ENCODE data around the gene LPIN1.
"Not testable (repeated sequence)": the region's sequence is repeated elsewhere in the genome, so short reads cannot be mapped to it uniquely, and the experiment has no call there.

LPIN1 gene

DNA sequence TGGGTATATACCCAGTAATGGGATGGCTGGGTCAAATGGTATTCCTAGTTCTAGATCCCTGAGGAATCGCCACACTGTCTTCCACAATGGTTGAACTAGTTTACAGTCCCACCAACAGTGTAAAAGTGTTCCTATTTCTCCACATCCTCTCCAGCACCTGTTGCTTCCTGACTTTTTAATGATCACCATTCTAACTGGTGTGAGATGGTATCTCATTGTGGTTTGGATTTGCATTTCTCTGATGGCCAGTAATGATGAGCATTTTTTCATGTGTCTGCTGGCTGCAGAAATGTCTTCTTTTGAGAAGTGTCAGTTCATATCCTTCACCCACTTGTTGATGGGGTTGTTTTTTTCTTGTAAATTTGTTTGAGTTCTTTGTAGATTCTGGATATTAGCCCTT lies 98.4 kb downstream of the LPIN1 start:
- not testable (repeated sequence) for DNase-seq

DNA sequence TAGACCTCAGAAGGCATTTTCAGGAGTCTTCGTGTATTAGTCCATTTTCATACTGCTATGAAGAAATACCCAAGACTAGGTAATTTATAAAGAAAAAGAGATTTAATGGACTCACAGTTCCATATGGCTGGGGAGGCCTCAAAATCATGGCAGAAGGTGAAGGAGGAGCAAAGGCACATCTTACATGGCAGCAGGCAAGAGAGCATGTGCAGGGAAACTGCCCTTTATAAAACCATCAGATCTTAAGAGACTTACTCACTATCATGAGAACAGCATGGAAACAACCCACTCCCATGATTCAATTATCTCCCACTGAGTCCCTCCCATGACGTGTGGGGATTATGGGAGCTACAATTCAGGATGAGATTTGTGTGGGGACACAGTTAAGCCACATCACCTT lies 101.5 kb downstream of the LPIN1 start:
- not testable (repeated sequence) for DNase-seq

DNA sequence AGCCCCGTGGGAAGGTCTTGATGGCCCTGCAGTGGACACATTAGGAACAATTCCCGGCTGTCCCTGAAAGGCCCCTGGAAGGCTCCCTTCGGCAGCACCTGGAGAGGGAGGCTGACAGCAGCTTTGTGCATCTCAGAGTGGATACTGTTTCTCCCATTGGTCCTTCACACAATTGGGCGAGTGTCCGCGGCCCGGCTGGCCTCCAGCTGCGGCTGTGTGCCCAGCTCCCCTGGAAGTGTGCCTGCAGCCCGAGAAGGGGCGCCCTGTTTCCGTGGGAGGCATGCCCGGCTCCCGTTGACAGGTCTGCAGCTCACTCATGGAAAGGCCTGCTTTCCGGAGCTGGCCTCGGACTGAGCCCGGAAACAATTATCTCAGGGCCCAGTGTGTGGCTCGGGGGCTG lies 103.7 kb downstream of the LPIN1 start:
- peak; percentile 17 for DNase-seq

DNA sequence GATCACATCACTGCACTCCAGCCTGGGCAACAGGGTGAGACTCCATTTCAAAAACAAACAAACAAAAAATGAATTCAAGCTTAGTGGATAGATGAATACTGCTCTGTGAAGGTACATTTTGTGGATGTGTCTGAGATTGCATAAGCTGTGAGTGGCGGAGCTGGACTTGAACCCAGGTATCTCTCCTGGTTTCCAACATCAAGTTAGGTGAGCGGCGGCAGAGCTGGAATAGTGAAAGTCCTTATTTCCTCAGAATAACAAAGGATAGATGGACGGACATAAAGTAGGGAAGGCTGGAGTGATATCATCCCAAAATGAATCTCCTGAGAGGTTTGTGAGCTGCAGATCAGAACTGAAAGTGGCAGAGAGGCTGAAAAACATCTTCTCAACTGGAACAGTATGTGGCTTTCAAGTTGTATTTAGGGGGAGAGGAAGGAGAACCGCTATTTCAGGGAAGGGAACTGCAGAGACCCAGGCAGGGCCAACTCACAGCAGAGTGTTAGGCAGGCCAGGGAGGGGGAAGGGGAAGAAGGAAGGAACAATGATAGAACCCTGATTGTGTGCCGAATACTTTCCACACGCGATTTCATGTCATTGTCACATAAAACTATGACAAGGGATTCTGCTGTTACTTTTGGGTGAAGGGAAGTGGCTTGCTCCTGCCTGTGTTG lies 106.2 kb downstream of the LPIN1 start:
- no peak for DNase-seq

DNA sequence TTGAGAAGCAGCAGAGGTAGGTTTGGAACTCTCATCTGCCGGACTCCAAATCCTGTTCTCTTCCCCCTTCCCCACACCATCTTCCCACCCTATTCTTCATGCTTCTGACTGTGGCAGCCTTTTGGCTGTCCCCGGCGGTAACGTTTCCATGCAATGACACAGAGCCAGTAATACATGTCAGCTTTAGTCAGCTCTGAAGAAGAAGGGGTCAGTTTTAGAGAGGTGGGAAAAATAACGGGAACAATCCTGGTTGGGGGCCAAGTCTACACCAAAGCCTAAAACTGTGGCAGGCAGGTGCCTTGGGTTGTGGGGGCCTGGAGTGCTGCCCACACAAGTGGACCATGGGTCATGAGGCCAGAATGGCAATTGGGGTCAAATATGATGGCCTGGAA lies 106.8 kb downstream of the LPIN1 start:
- no peak for DNase-seq

DNA sequence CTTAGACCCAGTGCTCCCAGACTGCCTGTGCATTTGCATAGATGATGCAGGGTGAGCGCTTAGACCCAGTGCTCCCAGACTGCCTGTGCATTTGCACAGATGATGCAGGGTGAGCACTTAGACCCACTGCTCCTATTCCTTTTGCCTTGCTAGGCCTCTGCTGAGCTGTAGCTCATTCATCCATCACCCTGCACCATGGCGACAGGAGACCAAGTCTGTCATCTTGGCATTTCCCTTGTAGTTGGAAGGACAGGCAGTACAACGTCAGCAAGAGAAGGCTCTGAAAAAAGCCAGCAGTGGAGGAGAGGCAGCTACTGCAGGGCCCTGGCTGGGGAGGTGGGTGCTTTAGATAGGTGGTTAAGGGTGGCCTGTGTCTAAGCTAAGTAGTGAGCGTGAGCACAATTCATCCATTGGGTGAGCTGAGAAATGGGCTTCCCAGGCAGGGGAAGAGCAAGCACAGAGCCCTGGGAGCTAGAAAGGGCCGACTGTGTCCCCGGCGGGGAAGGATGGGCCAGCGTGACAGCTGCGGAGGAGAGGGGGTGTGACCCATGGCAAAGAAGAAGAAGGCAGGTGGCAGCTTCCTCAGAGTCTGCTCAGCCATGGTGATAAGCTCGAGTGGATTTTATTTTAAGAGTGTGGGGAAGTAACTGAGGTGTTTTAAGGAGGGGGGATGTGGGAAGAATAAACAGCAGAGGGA lies 108.8 kb downstream of the LPIN1 start:
- DNase-seq: no peak

DNA sequence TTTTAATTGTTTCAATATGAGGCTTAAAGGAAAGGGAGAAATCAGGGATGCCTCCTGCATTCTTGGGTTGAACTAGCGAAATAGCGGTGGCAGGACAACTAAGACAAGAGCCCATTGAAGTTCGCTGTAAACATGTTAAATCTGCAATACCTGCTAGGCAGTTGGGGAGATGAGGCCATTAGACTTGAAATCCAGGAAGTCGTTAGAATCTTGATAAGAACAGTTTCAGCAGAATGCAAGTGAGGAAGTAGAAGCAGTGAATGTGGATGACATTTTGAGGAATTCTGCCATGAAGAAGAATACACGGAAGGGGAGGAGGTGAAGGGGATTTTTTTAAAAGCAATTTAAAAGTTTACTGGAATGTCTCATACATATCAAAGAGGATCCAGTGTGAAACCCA lies 109.7 kb downstream of the LPIN1 start:
- DNase-seq: no peak

DNA sequence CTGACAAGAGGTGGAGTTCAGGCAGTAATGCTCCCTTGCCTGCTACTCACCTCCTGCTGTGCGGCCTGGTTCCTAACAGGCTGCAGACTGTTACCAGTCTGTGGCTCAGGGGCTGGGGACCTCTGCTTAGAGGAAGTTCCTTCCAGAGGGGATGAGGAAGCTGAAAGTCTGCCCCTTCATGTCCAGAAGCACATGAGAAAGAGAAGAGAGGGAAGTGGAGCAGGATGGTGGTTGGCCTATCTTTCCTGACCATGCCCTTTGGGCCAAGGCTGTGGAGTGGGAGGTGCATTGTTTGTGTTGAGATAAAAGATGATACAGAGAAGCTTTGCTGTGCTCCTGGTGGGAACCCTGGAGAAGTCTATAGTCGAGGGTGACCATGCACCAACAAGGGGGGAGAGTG lies 112.5 kb downstream of the LPIN1 start:
- peak; percentile 47 for DNase-seq

DNA sequence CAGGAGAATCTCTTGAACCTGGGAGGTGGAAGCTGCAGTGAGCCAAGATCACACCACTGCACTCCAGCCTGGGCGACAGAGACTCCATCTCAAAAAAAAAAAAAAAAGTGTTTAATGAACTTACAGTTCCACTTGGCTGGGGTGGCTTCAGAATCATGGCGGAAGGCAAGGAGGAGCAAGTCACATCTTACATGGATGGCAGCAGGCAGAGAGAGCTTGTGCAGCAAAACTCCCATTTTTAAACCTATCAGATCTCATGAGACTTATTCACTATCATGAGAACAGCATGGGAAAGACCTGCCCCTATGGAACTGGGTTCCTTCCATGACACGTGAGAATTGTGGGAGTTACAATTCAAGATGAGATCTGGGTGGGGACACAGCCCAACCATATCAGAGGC lies 113.5 kb downstream of the LPIN1 start:
- not testable (repeated sequence) for DNase-seq

DNA sequence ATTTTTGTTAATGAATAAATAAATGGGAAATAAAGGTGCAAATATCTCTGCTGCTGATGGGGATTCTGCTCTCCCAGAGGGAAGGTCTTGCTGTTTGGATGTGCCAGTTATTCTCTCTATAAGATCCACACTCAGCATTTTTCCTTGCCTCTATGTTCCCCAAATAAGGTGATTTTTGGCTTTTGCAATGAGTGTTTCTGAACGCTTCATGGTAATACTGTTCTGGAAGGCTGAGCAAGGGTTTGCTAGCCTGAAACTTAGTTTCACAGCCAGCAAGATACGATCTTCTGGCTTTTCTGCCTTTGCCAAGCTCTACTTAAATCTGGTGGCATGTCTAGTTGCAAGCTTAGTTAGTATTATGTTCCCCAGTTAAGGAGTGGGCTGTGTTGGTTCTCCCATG lies 114.6 kb downstream of the LPIN1 start:
- peak; percentile 32 for DNase-seq

DNA sequence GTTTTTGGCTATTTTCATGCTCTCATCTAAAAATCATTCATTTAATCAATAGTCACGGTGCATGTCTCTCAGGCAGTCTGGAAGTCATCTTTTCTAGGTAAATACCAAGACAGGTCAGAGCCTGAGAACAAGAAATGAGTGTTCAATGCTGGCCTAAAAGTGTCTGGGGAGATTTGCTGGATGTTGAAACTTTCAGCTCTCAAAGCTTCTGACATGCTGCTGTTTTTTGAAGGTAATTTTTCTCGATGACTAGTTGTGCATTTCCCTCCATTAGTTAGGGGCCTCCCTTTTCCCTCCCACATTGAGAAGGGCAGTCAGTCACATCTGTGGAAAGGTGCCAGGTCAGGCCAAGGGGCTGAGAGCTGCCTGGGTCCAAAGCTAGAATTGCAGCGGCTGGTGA lies 115.6 kb downstream of the LPIN1 start:
- peak; percentile 41 for DNase-seq

DNA sequence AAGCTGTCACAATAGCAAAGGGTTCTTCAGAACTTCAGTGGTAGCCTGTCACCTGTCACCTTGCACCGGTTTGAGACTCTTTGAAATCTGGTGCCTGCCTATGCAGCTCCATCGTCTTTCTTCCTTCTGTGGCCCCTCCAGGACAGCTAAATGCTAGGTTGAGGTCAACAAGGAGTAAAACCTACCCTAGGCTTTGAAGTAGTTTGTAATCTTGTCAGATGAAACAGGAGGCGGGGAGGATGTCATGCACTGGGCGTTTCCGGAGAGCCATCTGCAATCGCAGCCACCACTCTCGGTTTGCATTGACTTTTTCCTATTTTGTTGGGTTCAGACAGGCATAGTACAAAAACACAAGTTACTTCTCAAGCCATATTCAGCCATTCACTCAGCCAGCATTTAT lies 116.7 kb downstream of the LPIN1 start:
- no peak for DNase-seq

DNA sequence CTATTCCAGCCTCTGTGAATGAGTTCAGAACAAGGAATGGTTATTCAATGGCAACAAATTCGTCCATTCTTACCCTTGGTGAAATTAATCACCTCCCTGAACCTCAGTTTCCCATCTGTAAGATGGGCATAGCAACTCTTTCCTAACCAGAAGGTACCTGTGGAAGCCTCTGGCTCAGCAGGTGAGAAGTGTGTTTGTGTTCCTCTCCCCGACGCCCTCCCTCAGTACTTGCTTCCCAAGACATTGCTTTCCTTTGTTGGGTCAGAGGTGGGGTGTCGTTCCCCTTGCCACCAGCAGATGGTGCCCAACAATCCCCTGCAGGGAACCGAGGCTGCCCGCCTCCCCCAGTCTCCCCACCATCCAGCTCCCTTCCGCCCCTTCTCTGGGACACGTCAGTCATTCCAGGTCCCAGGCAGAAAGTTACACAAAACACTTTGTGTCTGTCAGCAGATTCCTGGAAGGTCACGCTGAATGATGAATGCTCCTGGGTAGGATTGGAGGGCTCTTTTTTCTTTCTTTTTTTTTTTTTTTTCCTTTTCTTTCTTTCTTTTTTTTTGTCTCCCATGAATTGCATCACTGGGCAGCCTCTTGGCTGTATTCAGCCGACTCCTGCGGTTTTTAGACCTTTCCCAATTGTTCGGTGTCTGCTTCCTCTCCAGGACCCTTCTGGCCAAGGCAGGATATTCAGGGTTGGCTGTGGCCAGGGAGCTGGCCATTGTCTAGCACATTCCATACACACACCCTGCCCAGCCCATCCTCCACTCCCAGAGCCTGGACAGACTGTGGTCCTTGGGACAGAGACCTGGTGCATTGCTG lies 117.3 kb downstream of the LPIN1 start:
- peak; percentile 87 for DNase-seq

DNA sequence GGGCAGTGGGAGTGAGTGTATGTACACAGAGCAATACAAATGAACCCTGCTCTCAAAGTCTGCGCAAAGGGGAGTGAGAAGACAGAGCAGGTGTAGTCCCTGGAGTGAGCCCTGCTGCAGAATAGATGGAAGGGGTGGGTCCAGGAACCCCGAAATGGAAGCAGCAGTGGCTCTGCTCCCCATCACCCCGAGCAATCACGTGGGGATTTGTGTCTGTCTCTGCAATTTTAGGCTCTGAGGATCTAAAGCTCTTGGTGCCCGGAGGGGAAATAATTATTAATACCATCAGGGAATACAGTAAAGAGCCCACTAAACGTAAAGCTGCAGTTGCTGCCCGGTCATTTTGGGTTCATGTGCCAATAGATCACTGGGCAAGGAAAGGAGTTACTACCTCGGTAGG lies 118.3 kb downstream of the LPIN1 start:
- DNase-seq: no peak

DNA sequence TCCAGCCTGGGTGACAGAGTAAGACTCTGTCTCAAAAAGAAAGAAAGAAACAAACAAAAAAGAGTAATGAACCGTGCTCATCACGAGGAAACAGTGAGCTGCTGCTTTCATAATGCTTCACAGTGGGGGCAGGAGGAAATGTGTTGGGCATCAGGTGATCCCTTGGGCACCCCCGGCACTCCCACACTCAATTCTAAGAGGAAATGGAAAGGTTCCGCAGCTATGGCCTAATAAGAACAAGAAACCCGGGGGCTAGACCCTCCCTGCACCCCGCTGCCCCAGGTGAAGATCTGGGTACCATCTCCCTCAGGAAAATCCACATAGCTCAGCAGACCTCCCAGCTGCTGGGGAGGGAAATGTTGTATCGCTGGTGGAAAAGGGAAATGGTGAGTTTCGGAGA lies 118.9 kb downstream of the LPIN1 start:
- no peak for DNase-seq

DNA sequence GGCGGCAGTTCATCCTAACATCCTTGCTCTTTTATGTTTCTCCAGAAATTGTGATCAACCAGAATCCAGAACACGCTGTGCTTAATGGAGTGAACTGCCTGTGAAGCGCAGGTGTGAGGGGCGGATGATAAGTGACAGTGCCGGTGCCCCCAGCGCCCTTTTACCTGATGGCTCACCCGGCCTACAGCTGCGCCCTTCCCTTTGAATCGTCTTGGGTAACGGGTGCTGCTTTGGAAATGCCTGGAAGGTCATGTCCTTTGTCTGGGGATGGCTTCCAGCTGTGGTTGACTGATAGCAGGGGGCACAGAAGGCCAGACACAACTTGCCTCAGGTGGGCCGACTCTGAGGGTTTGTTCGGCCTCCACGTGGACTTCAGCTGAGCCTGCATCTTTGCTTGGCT lies 119.4 kb downstream of the LPIN1 start:
- no peak for DNase-seq

DNA sequence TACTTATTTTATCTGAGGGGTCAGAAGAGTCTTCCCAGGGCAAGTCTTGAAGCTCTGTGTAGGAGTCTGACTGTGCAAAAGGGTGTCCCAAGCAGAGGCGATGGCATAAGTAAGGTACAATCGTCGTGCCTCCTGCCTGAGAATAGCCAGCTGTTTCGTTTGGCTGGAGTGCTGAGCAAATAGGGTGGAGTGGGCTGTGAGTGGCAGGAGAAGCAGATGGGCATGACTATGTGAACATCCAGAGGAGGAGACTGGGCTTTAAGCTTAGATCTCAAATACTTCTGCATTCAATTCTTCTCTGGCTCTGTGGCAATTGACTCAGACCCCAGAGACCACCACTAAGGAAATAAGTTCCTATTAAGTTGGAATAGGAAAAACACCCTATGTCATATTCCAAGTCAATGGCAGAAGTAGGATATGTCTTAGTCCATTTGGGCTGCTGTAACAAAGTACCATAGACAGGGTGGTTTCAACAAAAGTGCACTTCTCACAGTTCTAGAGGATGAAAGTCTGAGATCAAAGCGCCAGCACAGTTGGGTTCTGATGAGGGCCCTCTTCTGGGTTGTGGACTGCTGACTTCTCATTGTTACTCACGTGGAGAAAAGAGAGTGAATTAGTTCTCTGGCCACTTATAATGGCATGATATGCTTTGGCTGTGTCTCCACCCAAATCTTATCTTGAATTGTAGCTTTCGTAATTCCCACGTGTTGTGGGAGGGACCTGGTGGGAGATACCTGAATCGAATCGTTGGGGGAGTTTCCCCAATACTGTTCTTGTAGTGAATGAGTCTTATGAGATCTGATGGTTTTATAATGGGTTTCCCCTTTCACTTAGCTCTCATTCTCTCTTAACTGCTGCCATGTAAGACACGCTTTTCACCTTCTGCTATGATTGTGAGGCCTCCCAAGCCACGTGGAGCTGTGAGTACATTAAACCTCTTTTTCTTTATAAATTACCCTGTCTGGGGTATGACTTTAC lies 120.2 kb downstream of the LPIN1 start:
- no peak for DNase-seq

DNA sequence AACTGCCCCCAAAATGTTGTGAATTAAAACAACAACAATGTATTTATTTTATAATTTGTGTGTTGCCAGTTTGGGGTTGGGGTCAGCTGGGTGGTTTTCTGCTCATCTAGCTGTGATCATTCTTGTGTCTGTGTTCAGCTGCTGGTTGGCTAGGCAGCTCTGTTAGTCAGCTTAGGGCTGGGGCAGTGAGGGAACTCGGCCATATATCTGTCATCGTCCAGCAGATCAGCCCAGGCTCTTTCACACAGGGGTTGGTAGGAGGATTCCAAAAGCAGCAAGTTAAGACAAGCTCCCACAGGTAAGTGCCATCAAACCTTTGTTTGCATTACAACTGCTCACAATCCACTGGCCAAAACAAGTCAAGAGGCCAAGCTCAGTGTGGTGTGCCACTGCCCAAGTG lies 121.5 kb downstream of the LPIN1 start:
- DNase-seq: peak; percentile 35

DNA sequence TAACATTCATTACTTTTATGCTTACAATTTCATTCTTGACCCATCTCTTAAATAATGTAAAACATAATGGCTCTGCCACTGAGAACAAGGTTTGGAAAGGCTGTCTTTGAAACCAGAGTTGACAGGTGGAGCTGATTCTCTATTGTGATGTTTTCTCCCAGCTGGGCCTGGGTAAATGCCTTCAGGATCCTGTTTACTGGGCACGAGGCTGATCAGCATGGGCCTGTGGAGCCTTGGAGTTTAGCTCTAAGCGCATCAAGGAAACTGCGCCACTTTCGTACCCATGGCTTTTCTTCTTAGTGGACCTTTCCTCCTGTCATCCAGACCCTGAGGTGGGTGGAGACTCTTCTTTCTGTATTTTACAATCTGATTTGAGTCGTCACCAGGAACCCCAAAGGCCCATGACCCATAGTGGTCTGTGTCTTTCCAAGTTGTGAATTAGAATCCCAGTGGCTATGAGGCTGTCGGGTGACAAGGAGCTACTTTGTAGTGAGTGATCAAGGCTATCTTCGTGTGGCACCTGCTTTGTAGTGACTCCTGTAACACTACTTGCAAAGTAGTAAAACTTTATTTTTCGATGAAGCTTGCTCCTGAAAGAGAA lies 123.1 kb downstream of the LPIN1 start:
- DNase-seq: peak; percentile 21

DNA sequence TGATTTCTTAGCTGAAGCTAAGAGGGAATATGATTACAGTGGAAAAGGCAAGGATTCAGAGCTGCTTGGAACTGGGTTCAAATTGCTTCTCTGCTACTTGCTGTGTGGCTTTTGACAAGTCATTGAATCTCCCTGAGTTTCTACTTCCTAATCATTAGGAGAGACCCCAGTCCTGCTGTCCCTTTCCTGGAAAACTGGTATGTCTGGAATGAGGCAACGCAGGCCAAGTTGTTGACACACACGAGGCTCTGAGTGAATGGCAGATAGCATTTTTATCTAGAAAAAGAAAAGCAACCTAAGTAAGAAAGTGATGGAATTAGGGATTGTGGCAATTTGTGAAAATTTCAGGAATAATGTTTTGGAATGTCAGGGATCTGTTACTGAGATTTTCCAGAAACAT lies 123.6 kb downstream of the LPIN1 start:
- DNase-seq: no peak

DNA sequence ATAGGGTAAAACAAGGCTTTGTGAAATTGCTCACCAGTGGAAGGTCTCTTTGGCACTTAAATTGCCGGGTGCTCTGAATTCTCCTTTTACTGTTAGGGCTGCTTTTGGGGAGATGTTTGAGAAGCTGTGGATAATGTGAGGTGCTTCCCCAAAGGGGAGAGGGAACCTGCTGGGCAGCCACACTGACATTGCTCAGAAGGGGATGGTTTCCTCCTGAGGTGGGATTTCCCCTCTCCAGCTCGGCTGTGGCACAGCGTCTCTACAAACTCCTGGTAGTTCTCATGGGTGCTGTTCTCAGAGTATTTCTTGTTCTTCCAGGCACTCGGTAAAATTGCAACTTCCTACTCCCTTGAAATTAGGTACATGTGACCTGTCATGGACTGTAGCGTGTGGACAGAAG lies 124.2 kb downstream of the LPIN1 start:
- DNase-seq: peak; percentile 50

DNA sequence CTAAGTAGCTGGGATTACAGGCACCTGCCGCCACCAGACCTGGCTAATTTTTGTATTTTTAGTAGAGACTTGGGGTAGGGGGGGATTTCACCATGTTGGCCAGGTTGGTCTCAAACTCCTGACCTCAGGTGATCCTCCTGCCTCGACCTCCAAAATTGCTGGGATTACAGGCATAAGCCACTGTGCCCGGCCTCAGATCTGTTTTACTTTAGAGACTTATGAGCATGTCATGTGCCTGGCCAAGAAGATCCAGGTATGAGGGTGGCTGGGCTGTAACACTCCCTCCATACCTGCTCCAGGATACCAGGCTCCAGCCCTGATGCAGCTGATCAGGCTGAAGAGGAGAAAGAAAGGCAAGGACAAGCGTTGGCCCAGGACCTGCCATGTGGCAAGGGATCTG lies 125.0 kb downstream of the LPIN1 start:
- peak; percentile 30 for DNase-seq
